HK-2 (cell line): ENCODE data around the gene KCNB1.
A peak's percentile ranks its signal among the peaks of the same experiment; 100 is the strongest.

ENCODE experiments used
- DNase-seq: peaks from one replicate; pipeline ENCODE4 v3.0.0-alpha.2; 2018; ENCODE audit not compliant: unreplicated experiment

KCNB1 gene

GRCh38 chr20:49391404-49392245 lies 90.8 kb downstream of the KCNB1 start:
- no peak for DNase-seq

- DNase-seq, result no peak
Measured at GRCh38 chr20:49389854-49390253, 92.6 kb downstream of the KCNB1 start.

GRCh38 chr20:49388744-49389143 lies 93.7 kb downstream of the KCNB1 start:
- no peak for DNase-seq

GRCh38 chr20:49387581-49387939 lies 94.9 kb downstream of the KCNB1 start:
- DNase-seq, result no peak

GRCh38 chr20:49386848-49387580 lies 95.5 kb downstream of the KCNB1 start:
- DNase-seq, result no peak

GRCh38 chr20:49385465-49385864 lies 97.0 kb downstream of the KCNB1 start:
- DNase-seq, result no peak

GRCh38 chr20:49384437-49385434 lies 97.7 kb downstream of the KCNB1 start:
- peak; percentile 66 for DNase-seq

- no peak for DNase-seq
Measured at GRCh38 chr20:49381558-49382493, 100.6 kb downstream of the KCNB1 start.

GRCh38 chr20:49380337-49380780 lies 102.1 kb downstream of the KCNB1 start:
- no peak for DNase-seq

- DNase-seq, result no peak
Measured at GRCh38 chr20:49379338-49379737, 103.1 kb downstream of the KCNB1 start.

GRCh38 chr20:49377326-49377725 lies 105.1 kb downstream of the KCNB1 start:
- no peak for DNase-seq

GRCh38 chr20:49375170-49375569 lies 107.3 kb downstream of the KCNB1 start:
- no peak for DNase-seq

GRCh38 chr20:49372095-49372734 lies 110.3 kb downstream of the KCNB1 start:
- no peak for DNase-seq

- no peak for DNase-seq
Measured at GRCh38 chr20:49368596-49368995, 113.9 kb downstream of the KCNB1 start.

- no peak for DNase-seq
Measured at GRCh38 chr20:49367113-49367512, 115.4 kb downstream of the KCNB1 start.

GRCh38 chr20:49366687-49367086 lies 115.8 kb downstream of the KCNB1 start:
- no peak for DNase-seq

GRCh38 chr20:49361862-49362660 lies 120.4 kb downstream of the KCNB1 start:
- no peak for DNase-seq

- DNase-seq, result no peak
Measured at GRCh38 chr20:49360242-49360968, 122.1 kb downstream of the KCNB1 start.

GRCh38 chr20:49356676-49357075 lies 125.8 kb downstream of the KCNB1 start:
- no peak for DNase-seq
